HepG2 (cell line): ENCODE data around the gene ZC3H14. TPM values are rescaled to one million over a fixed set of nuclear protein-coding genes. Genes with fewer than 3 reads are reported as not detected.

ENCODE experiments used
- ARID2 ChIP-seq: sonication (generic); formaldehyde crosslinking; IDR thresholded peaks from 2 replicates; pipeline ENCODE4 v1.8.1; 2022; ENCODE audit warnings: mild to moderate bottlenecking, missing genetic modification reagents, borderline replicate concordance
- FOXP4 ChIP-seq: sonication (generic); formaldehyde crosslinking; IDR thresholded peaks from 2 replicates; pipeline ENCODE4 v1.4.0; 2020; ENCODE audit warnings: missing genetic modification reagents
- HCFC1 ChIP-seq: fragments of 150-350 bp; IDR thresholded peaks from 2 replicates; pipeline ENCODE4 v1.6.1; 2014; ENCODE audit warnings: low read depth, low read length
- HMG20A ChIP-seq: IDR thresholded peaks from 2 replicates; pipeline ENCODE4 v1.6.1; 2016; ENCODE audit warnings: borderline replicate concordance
- HMGXB4 ChIP-seq, 2 experiments: sonication (generic) in 1 of 2; formaldehyde crosslinking in 1 of 2; IDR thresholded peaks; 2 replicates each; pipeline versions ENCODE4 v1.4.0 to v1.6.1; 2018 to 2020; ENCODE audit warnings: missing genetic modification reagents in 2 of 2, borderline replicate concordance in 1 of 2, low read depth in 1 of 2, mild to moderate bottlenecking in 1 of 2, missing biosample characterization in 1 of 2
- PHF21A ChIP-seq: sonication (generic); formaldehyde crosslinking; IDR thresholded peaks from 2 replicates; pipeline ENCODE4 v1.5.0; 2020; ENCODE audit warnings: mild to moderate bottlenecking, missing genetic modification reagents
- POLR2AphosphoS5 ChIP-seq: IDR thresholded peaks from 2 replicates; pipeline ENCODE4 v1.6.1; 2012; ENCODE audit warnings: low read depth, low read length
- SCMH1 ChIP-seq: sonication (generic); formaldehyde crosslinking; IDR thresholded peaks from 2 replicates; pipeline ENCODE4 v1.9.0; 2021; ENCODE audit warnings: missing genetic modification reagents, mild to moderate bottlenecking, borderline replicate concordance
- SRY ChIP-seq: sonication (generic); formaldehyde crosslinking; IDR thresholded peaks from 2 replicates; pipeline ENCODE4 v1.8.0; 2022; ENCODE audit warnings: mild to moderate bottlenecking, missing genetic modification reagents
- TAF1 ChIP-seq: sonication (generic); formaldehyde crosslinking; IDR thresholded peaks from 2 replicates; pipeline ENCODE4 v1.4.0; 2020; ENCODE audit warnings: missing genetic modification reagents
- TEF ChIP-seq: sonication (generic); formaldehyde crosslinking; IDR thresholded peaks from 2 replicates; pipeline ENCODE4 v1.5.0; 2020; ENCODE audit warnings: missing genetic modification reagents
- ZBTB21 ChIP-seq: sonication (generic); formaldehyde crosslinking; IDR thresholded peaks from 2 replicates; pipeline ENCODE4 v1.4.0; 2020; ENCODE audit warnings: missing genetic modification reagents
- ZEB1 ChIP-seq: IDR thresholded peaks from 2 replicates; pipeline ENCODE4 v1.6.1; 2012; ENCODE audit warnings: mild to moderate bottlenecking, low read depth, inconsistent platforms; ENCODE audit not compliant: insufficient replicate concordance
- ZFP41 ChIP-seq: sonication (generic); formaldehyde crosslinking; IDR thresholded peaks from 2 replicates; pipeline ENCODE4 v1.4.0; 2020; ENCODE audit warnings: mild to moderate bottlenecking, missing genetic modification reagents, borderline replicate concordance
- ZNF160 ChIP-seq: sonication (generic); formaldehyde crosslinking; IDR thresholded peaks from 2 replicates; pipeline ENCODE4 v1.8.0; 2022; ENCODE audit warnings: mild to moderate bottlenecking, inconsistent platforms, missing genetic modification reagents
- ZNF264 ChIP-seq: sonication (generic); formaldehyde crosslinking; IDR thresholded peaks from 2 replicates; pipeline ENCODE4 v1.4.0; 2020; ENCODE audit warnings: missing genetic modification reagents
- ZNF780A ChIP-seq: sonication (generic); formaldehyde crosslinking; IDR thresholded peaks from 2 replicates; pipeline ENCODE4 v1.8.0; 2022; ENCODE audit warnings: mild to moderate bottlenecking, missing genetic modification reagents, moderate library complexity
- ZNF782 ChIP-seq: sonication (generic); formaldehyde crosslinking; IDR thresholded peaks from 2 replicates; pipeline ENCODE4 v1.4.0; 2020; ENCODE audit warnings: missing genetic modification reagents, mild to moderate bottlenecking, borderline replicate concordance
- ZNF790 ChIP-seq: sonication (generic); formaldehyde crosslinking; IDR thresholded peaks from 2 replicates; pipeline ENCODE4 v1.8.0; 2022; ENCODE audit warnings: missing genetic modification reagents, mild to moderate bottlenecking, borderline replicate concordance
- ZZZ3 ChIP-seq: sonication (generic); formaldehyde crosslinking; IDR thresholded peaks from 2 replicates; pipeline ENCODE4 v1.4.0; 2020; ENCODE audit warnings: missing genetic modification reagents, mild to moderate bottlenecking, borderline replicate concordance
- polyA plus RNA-seq, 8 experiments: library from polyadenylated mRNA; depleted of rRNA in 3 of 8; stranded (reverse) in 7 of 8; unstranded in 1 of 8; fragments of >200 nt; fragmentation: Illumina TruSeq in 4 of 8; extraction: Trizol in 4 of 8; gene quantifications; 2 replicates each; pipeline versions ENCODE4 v1.2.1 to v1.2.3, GENCODE V29; 2011 to 2016; ENCODE audit warnings: low read depth in 4 of 8, missing spikeins in 1 of 8, mixed read lengths in 1 of 8; ENCODE audit not compliant: insufficient read depth in 1 of 8
- total RNA-seq, 5 experiments: library from RNA; depleted of rRNA; stranded (reverse); fragments of >200 nt; fragmentation: Illumina TruSeq; extraction: Trizol; gene quantifications; 2 replicates each; pipeline ENCODE4 v1.2.3, GENCODE V29; 2016; ENCODE audit warnings: low read depth in 1 of 5
- TF ChIP-seq, protein P1 (sequence below): sonication (generic); formaldehyde crosslinking; IDR thresholded peaks from 2 replicates; pipeline ENCODE4 v1.5.0; 2020; ENCODE audit warnings: missing genetic modification reagents, mild to moderate bottlenecking, borderline replicate concordance
- TF ChIP-seq, protein P2 (sequence below): IDR thresholded peaks from 2 replicates; pipeline ENCODE4 v1.6.1; 2012; ENCODE audit warnings: low read depth, low read length, improper control_type of control experiment

Gene ZC3H14
- total and polyA plus RNA-seq, 2 of the 13 experiments (the other 11 are each of a cell fraction or from before 2014, with no cell fraction given): 65.1 to 67.5 TPM

- peak in 1 of 2 experiments; percentile 95 for TF ChIP-seq HMGXB4 (CRISPR knock-in tag; IDR thresholded peaks at IDR 0.05; ENCODE audit: borderline replicate concordance in 1 of 2, low read depth in 1 of 2)
- TF ChIP-seq TEF (CRISPR knock-in tag): no peak
- TF ChIP-seq PHF21A (CRISPR knock-in tag): peak; percentile 71
- peak; percentile 97 for TF ChIP-seq ZNF790 (CRISPR knock-in tag)
- peak; percentile 94 for TF ChIP-seq TAF1 (CRISPR knock-in tag)
- TF ChIP-seq SRY: peak; percentile 93
- peak; percentile 53; the same call in 1 of the 2 replicates for TF ChIP-seq ZFP41
- no peak for TF ChIP-seq HMG20A (CRISPR knock-in tag)
- TF ChIP-seq FOXP4 (CRISPR knock-in tag): peak; percentile 41; the same call in 1 of the 2 replicates
- TF ChIP-seq ZZZ3 (CRISPR knock-in tag): 0 out of 2 replicates have a peak, but pooled peaks have one; percentile 65
- TF ChIP-seq ZNF780A: peak; percentile 97
- no peak; the same call in 1 of the 2 replicates for TF ChIP-seq ZNF160 (CRISPR knock-in tag)
- TF ChIP-seq, protein P1, sequence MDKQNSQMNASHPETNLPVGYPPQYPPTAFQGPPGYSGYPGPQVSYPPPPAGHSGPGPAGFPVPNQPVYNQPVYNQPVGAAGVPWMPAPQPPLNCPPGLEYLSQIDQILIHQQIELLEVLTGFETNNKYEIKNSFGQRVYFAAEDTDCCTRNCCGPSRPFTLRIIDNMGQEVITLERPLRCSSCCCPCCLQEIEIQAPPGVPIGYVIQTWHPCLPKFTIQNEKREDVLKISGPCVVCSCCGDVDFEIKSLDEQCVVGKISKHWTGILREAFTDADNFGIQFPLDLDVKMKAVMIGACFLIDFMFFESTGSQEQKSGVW (CRISPR knock-in tag): no peak
- TF ChIP-seq SCMH1 (CRISPR knock-in tag): no peak
- TF ChIP-seq ZNF782: peak; percentile 96
- no peak for TF ChIP-seq ZBTB21 (CRISPR knock-in tag)
- TF ChIP-seq HCFC1: no peak
- peak; percentile 79; the same call in 1 of the 2 replicates for TF ChIP-seq ARID2 (CRISPR knock-in tag)
- TF ChIP-seq ZNF264: 0 out of 2 replicates have a peak, but pooled peaks have one; percentile 22
- TF ChIP-seq, protein P2, sequence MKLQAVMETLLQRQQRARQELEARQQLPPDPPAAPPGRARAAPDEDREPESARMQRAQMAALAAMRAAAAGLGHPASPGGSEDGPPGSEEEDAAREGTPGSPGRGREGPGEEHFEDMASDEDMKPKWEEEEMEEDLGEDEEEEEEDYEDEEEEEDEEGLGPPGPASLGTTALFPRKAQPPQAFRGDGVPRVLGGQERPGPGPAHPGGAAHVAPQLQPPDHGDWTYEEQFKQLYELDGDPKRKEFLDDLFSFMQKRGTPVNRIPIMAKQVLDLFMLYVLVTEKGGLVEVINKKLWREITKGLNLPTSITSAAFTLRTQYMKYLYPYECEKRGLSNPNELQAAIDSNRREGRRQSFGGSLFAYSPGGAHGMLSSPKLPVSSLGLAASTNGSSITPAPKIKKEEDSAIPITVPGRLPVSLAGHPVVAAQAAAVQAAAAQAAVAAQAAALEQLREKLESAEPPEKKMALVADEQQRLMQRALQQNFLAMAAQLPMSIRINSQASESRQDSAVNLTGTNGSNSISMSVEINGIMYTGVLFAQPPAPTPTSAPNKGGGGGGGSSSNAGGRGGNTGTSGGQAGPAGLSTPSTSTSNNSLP: no peak
- TF ChIP-seq ZEB1: no peak
- TF ChIP-seq POLR2AphosphoS5: peak; percentile 79
Observed at GRCh38 chr14:88562831-88563686, at the start of gene ZC3H14 (continued).
